ENCODE data around the gene SLC25A44. TPM values are rescaled to one million over a fixed set of nuclear protein-coding genes. Genes with fewer than 3 reads are reported as not detected.

SLC25A44 gene
- total RNA-seq, 1 experiment from 2014 or later, result 32.3 TPM

DNA sequence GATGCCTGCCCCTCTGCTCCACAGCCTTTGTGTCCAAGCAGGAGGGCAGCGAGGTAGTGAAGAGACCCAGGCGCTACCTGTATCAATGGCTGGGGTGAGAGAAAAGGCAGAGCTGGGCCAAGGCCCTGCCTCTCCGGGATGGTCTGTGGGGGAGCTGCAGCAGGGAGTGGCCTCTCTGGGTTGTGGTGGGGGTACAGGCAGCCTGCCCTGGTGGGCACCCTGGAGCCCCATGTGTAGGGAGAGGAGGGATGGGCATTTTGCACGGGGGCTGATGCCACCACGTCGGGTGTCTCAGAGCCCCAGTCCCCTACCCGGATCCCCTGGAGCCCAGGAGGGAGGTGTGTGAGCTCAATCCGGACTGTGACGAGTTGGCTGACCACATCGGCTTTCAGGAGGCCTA is 48.8 kb downstream of the SLC25A44 start:
- POLR2A ChIA-PET, result interaction anchor here (0.5 to 2.5 kb wide), 3 partner anchors 10 to 50 kb away, joined by 3 to 14 read pairs (median 4); no protein-coding TSS in a partner anchor
- no peak overlapping the region for H3K4me3 Mint-ChIP-seq (ENCODE audit: unreplicated experiment)

DNA sequence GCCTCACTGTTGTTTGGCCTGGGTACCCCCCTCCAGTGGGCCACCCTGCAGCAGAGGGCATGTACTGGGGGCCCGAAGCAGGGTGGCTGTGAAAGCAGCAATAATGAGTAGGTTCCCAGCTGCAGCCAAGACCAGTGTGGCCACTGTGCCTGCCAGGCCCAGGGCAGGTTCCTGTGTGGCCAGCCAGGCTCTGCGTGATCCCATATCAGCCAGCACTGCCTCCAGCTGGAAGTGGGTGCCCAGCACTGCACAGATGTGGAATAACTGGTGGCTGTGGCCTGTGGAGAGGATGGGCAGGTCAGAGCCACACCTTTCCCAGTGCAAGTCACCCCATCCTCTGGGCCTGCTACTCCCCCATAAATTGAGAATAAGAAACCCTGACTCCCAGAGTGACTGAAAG is 50.2 kb downstream of the SLC25A44 start:
- BruUV-seq (replicated peaks), result no TSS peak
- no peaks in the 10 kb centered on the region for H3K27me3 Mint-ChIP-seq (ENCODE audit: insufficient read depth, unreplicated experiment)
- H3K27ac Mint-ChIP-seq (ENCODE audit: low read depth, unreplicated experiment), result no peak overlapping the region

More for the DNA sequence above, 48.8 kb downstream of the SLC25A44 start:
- no peak for DNase-seq (ENCODE audit: unreplicated experiment)
- Mint-ChIP-seq H3K4me1 (ENCODE audit: insufficient read depth, unreplicated experiment) (peaks cover 30% of the 10 kb centered on the region), H3K27ac (ENCODE audit: low read depth, unreplicated experiment) (no peak overlapping the region), H3K27me3 (ENCODE audit: insufficient read depth, unreplicated experiment) (no peaks in the 10 kb centered on the region), H3K36me3 (ENCODE audit: insufficient read depth, unreplicated experiment) (peaks cover 29% of the 10 kb centered on the region), H3K9me3 (ENCODE audit: unreplicated experiment) (no peaks in the 10 kb centered on the region)
- BruUV-seq (replicated peaks), result no TSS peak
- CTCF ChIA-PET, result interaction anchor here (0.6 to 3.5 kb wide), 4 partner anchors 15 to 350 kb away, joined by 3 to 19 read pairs (median 5); no protein-coding TSS in a partner anchor
- TF ChIP-seq, protein P1, sequence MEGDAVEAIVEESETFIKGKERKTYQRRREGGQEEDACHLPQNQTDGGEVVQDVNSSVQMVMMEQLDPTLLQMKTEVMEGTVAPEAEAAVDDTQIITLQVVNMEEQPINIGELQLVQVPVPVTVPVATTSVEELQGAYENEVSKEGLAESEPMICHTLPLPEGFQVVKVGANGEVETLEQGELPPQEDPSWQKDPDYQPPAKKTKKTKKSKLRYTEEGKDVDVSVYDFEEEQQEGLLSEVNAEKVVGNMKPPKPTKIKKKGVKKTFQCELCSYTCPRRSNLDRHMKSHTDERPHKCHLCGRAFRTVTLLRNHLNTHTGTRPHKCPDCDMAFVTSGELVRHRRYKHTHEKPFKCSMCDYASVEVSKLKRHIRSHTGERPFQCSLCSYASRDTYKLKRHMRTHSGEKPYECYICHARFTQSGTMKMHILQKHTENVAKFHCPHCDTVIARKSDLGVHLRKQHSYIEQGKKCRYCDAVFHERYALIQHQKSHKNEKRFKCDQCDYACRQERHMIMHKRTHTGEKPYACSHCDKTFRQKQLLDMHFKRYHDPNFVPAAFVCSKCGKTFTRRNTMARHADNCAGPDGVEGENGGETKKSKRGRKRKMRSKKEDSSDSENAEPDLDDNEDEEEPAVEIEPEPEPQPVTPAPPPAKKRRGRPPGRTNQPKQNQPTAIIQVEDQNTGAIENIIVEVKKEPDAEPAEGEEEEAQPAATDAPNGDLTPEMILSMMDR (IDR thresholded peaks at IDR 0.05; ENCODE audit: unreplicated experiment), result no peak
- intact Hi-C loops (cut with micrococcal nuclease), result no loop called here

DNA sequence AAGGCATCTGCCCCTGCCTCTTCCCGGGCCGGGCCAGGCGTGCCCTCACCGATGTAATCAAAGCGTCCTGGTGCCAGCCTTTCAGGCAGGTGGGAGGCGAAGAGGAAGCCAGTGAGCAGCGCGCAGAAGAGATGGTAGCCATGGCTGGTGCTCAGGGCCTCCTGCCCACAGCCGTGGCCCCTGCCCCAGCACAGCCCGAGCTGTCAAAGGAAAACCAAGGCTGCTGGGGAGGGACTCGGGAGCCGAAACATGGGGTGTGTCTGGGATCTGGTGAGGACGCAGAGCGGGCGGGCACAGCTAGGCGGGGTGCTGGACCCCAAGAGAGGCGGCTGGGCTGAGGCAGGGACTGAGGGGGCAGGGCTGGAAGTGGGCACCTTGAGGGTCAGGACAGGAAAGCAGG is 50.8 kb downstream of the SLC25A44 start:
- BruUV-seq (replicated peaks), result no TSS peak
- intact Hi-C loops (cut with micrococcal nuclease), result no loop called here
- Mint-ChIP-seq H3K9me3 (ENCODE audit: unreplicated experiment) (no peaks in the 10 kb centered on the region), H3K4me1 (ENCODE audit: insufficient read depth, unreplicated experiment) (peaks cover 44% of the 10 kb centered on the region), H3K27ac (ENCODE audit: low read depth, unreplicated experiment) (no peak overlapping the region), H3K36me3 (ENCODE audit: insufficient read depth, unreplicated experiment) (peaks cover 39% of the 10 kb centered on the region), H3K4me3 (ENCODE audit: unreplicated experiment) (no peak overlapping the region), H3K27me3 (ENCODE audit: insufficient read depth, unreplicated experiment) (no peaks in the 10 kb centered on the region)
- no peak for DNase-seq (ENCODE audit: unreplicated experiment)
- ChIA-PET CTCF (no interaction called here), POLR2A (no interaction called here)
- TF ChIP-seq, protein P1 (IDR thresholded peaks at IDR 0.05; ENCODE audit: unreplicated experiment), result no peak

More for the DNA sequence above, 50.2 kb downstream of the SLC25A44 start:
- Mint-ChIP-seq H3K4me1 (ENCODE audit: insufficient read depth, unreplicated experiment) (peaks cover 39% of the 10 kb centered on the region), H3K4me3 (ENCODE audit: unreplicated experiment) (no peak overlapping the region), H3K36me3 (ENCODE audit: insufficient read depth, unreplicated experiment) (peaks cover 39% of the 10 kb centered on the region), H3K9me3 (ENCODE audit: unreplicated experiment) (no peaks in the 10 kb centered on the region)
- CTCF ChIA-PET, result interaction anchor here (0.6 to 3.5 kb wide), 2 partner anchors 18 to 225 kb away, joined by 3 to 19 read pairs; no protein-coding TSS in a partner anchor
- POLR2A ChIA-PET, result interaction anchor here (0.6 kb wide), 1 partner anchor 10 kb away, joined by 3 read pairs; no protein-coding TSS in a partner anchor
- TF ChIP-seq, protein P1 (IDR thresholded peaks at IDR 0.05; ENCODE audit: unreplicated experiment), result no peak
- no peak for DNase-seq (ENCODE audit: unreplicated experiment)
- intact Hi-C loops (cut with micrococcal nuclease), result no loop called here

DNA sequence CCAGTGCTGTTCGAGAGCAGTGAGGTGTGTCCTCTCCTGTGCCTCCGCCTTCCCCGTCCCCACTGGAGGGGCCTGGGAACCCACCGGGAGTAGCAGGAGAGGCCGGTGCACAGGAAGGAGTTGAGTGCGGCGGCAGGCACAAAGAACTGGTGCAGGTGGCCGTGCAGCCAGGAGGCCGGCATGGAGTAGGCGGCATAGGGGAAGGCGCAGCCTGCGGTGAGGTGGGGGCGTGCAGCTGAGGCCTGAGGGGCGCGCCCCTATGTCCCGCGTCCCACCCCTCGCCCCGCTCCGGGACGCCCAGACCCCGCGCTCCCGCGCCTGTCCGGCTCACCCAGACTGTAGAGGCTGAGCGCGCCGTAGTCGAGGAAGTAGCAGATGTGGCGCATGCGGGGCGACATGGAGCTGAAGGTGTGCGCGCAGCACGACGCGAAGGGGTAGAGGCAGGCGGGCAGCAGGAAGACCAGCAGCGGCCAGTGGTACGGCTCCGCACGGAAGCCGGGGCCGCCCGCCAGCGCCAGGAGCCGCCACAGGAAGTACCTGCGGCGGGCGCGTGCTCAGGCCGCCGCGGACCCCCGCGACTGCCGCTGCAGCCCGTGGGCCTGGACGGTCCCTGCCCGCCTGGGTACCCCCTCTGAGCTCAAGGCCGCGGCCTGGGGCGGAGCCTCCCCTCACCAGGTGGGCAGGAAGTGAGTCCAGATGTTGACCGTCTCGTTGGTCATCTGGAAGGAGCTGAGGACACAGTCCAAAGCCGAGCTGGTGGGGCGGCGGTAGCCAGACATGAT is 51.7 kb downstream of the SLC25A44 start:
- TF ChIP-seq, protein P1 (IDR thresholded peaks at IDR 0.05; ENCODE audit: unreplicated experiment), result no peak
- no peak for DNase-seq (ENCODE audit: unreplicated experiment)
- Mint-ChIP-seq H3K4me1 (ENCODE audit: insufficient read depth, unreplicated experiment) (peaks cover 41% of the 10 kb centered on the region), H3K36me3 (ENCODE audit: insufficient read depth, unreplicated experiment) (peaks cover 40% of the 10 kb centered on the region), H3K27me3 (ENCODE audit: insufficient read depth, unreplicated experiment) (no peaks in the 10 kb centered on the region), H3K27ac (ENCODE audit: low read depth, unreplicated experiment) (no peak overlapping the region), H3K4me3 (ENCODE audit: unreplicated experiment) (no peak overlapping the region), H3K9me3 (ENCODE audit: unreplicated experiment) (no peaks in the 10 kb centered on the region)
- no TSS peak for BruUV-seq (replicated peaks)
- ChIA-PET CTCF (interaction anchor here (1.0 to 1.3 kb wide), 2 partner anchors 41 to 74 kb away, joined by 3 to 6 read pairs; no protein-coding TSS in a partner anchor), POLR2A (interaction anchor here (0.6 to 1.5 kb wide), 4 partner anchors 9 to 118 kb away, joined by 3 to 5 read pairs (median 4); partner anchors contain the start of gene TMEM79)
- intact Hi-C loops (cut with micrococcal nuclease), result no loop called here
